ENCODE results near the gene PLCZ1.

DNA sequence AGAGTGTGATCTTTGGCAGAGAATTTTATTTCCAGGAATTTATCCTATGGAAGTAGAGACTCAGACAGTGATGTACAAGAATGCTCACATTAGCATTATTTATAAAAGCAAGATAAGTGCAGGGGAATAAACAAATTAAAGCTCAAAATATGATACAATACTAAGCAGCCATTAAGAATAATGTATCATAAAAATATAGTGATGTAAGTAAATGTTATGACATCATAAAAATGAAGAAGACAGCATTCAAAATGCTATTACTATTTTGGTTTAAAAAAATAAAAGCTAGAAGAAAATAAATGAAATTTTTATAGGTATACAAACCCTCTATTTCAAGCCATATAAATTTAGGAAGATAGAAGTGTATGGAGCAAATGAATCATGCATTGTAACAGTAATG, 17.1 kb downstream of the PLCZ1 start:
- TF ChIP-seq, protein P1, sequence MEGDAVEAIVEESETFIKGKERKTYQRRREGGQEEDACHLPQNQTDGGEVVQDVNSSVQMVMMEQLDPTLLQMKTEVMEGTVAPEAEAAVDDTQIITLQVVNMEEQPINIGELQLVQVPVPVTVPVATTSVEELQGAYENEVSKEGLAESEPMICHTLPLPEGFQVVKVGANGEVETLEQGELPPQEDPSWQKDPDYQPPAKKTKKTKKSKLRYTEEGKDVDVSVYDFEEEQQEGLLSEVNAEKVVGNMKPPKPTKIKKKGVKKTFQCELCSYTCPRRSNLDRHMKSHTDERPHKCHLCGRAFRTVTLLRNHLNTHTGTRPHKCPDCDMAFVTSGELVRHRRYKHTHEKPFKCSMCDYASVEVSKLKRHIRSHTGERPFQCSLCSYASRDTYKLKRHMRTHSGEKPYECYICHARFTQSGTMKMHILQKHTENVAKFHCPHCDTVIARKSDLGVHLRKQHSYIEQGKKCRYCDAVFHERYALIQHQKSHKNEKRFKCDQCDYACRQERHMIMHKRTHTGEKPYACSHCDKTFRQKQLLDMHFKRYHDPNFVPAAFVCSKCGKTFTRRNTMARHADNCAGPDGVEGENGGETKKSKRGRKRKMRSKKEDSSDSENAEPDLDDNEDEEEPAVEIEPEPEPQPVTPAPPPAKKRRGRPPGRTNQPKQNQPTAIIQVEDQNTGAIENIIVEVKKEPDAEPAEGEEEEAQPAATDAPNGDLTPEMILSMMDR (IDR thresholded peaks at IDR 0.05; ENCODE audit: low read length): no peak
- no peak for TF ChIP-seq EZH2 (IDR thresholded peaks at IDR 0.05; ENCODE audit: borderline replicate concordance, low read length)
